Sigmoid colon (tissue), 4 donors: Measurements from ENCODE around the gene APOBEC3F.

Source experiments
- EP300 ChIP-seq, 4 donors: sonication (generic); formaldehyde crosslinking; IDR thresholded peaks; one replicate each; pipeline ENCODE4 v1.6.1; 2017; ENCODE audit warnings: antibody characterized with exemption in 4 of 4
- POLR2A ChIP-seq, 2 donors: fragments of 450-650 bp; IDR thresholded peaks; one replicate each; pipeline ENCODE4 v1.6.1; 2016; ENCODE audit warnings: antibody characterized with exemption in 2 of 2, mild to moderate bottlenecking in 2 of 2, moderate library complexity in 2 of 2
- POLR2AphosphoS5 ChIP-seq, 4 donors: sonication (generic); formaldehyde crosslinking; IDR thresholded peaks; one replicate each; pipeline ENCODE4 v1.6.1; 2017; ENCODE audit warnings: antibody characterized with exemption in 4 of 4
- TF ChIP-seq, protein P1 (sequence below), 4 experiments: fragments of 450-650 bp in 3 of 4; fragments of 200-600 bp in 1 of 4; IDR thresholded peaks; one replicate each; pipeline ENCODE4 v1.5.1; 2016 to 2019; ENCODE audit warnings: antibody characterized with exemption in 4 of 4, mild to moderate bottlenecking in 3 of 4, moderate library complexity in 2 of 4

DNA sequence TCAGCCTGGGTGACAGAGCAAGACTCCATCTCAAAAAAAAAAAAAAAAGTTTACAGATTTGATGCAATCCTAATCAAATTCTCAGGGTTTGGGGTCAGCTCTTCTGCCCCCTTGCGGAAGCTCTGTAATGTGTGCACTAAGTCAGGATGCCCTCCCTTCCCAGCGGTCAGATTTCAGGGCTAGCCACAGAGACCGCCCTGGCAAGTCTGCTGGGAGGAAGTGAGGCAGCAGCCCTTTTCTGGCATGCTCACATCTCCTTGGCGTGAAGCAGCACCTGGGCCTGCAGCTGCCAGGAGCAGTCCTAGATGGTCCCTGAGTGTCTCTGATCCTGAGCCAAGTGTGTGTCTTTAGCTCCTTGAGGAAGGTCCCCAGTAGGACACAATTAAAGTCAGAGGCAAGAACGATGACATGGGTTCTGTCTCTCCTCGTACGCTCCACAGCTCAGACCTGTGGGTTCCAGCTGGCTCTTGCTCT, 37.5 kb upstream of the APOBEC3F start:
- TF ChIP-seq, protein P1, sequence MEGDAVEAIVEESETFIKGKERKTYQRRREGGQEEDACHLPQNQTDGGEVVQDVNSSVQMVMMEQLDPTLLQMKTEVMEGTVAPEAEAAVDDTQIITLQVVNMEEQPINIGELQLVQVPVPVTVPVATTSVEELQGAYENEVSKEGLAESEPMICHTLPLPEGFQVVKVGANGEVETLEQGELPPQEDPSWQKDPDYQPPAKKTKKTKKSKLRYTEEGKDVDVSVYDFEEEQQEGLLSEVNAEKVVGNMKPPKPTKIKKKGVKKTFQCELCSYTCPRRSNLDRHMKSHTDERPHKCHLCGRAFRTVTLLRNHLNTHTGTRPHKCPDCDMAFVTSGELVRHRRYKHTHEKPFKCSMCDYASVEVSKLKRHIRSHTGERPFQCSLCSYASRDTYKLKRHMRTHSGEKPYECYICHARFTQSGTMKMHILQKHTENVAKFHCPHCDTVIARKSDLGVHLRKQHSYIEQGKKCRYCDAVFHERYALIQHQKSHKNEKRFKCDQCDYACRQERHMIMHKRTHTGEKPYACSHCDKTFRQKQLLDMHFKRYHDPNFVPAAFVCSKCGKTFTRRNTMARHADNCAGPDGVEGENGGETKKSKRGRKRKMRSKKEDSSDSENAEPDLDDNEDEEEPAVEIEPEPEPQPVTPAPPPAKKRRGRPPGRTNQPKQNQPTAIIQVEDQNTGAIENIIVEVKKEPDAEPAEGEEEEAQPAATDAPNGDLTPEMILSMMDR (IDR thresholded peaks at IDR 0.05) = peak; percentile 53 to 80 (median 70)
- no peak for TF ChIP-seq EP300 (IDR thresholded peaks at IDR 0.05)
- peak in 1 of 4 donors; percentile 27 for TF ChIP-seq POLR2AphosphoS5 (IDR thresholded peaks at IDR 0.05)
- no peak for TF ChIP-seq POLR2A (IDR thresholded peaks at IDR 0.05)
